HG03060 (cell line): Measurements from ENCODE around the gene DHRS7B.
"Not testable (repeated sequence)": the region's sequence is repeated elsewhere in the genome, so short reads cannot be mapped to it uniquely, and the experiment has no call there.

Experiments
- ATAC-seq: cut with Tn5 transposase; IDR thresholded peaks from one replicate; pipeline ENCODE4 v1.9.1; 2021; ENCODE audit warnings: low read depth, moderate number of reproducible peaks; ENCODE audit not compliant: unreplicated experiment

The DHRS7B gene

DNA sequence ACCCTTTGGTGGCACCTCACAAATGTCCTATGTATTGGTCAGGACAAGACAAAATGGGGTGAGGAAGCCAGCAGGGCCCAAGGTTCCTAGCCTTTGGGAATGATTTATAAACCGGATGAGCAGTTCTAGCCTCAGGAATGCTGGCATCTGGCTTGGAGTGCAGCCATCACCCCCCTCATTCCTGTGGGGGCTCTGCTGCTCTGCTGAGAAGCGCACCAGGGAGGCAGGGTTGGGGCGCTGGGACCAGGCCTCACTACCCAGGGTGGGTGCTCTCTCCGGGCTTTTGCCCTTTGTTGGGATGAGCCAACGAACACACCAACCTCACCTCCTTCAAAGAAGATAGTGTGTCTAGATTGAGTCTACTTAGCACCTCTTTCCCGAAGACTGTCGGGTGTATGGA is 47.9 kb downstream of the DHRS7B start:
- ATAC-seq, result no peak

DNA sequence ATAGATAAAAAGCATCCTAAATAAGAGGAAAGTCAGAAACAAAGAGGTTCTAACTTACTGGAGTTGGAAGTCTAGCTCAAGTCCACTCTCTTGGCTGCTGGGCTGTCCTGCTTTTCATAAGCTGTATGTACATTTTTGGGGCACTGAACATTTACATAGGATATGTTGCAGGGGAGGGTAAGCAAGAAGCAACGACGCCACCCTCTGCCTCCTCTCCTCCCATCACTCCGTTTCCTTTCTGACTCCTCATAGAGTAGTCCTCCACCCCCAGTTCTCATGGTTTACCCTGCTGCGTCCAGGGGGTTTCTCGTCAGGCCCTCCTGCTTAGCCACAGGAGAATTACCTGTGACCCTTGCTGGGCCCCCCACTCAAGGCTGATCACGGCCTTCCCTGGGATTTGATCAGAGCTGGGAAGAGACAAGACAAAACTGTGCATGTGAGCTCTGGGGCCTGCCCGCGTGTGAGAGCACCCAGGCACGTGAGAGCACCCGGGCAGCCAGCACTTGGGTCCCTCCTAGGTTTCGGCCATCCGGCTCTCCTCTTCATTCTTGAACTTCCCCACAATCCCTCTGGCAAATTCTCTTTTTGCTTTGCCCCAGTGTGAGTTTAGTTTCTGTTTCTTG is 50.1 kb downstream of the DHRS7B start:
- no peak for ATAC-seq

DNA sequence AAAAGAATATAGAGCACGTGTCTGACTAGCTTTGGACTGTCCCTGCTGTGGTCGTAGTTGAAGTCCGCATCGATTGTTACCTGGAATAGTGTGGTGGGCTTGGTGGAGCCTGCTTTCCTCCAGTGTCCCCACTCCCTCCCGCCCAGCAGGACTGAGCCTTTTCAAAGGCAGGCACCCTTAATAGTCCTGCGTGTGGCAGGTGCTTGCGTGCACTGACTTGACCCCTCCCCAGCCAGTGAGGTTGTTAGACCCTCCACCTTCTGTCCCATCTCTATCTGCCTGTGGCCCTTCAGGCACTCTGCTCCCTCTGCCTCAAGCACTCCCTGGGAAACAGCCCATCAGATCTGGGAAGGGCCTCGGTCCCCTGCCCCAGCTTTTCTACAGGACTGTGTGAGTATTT is 50.6 kb downstream of the DHRS7B start:
- ATAC-seq, result no peak

DNA sequence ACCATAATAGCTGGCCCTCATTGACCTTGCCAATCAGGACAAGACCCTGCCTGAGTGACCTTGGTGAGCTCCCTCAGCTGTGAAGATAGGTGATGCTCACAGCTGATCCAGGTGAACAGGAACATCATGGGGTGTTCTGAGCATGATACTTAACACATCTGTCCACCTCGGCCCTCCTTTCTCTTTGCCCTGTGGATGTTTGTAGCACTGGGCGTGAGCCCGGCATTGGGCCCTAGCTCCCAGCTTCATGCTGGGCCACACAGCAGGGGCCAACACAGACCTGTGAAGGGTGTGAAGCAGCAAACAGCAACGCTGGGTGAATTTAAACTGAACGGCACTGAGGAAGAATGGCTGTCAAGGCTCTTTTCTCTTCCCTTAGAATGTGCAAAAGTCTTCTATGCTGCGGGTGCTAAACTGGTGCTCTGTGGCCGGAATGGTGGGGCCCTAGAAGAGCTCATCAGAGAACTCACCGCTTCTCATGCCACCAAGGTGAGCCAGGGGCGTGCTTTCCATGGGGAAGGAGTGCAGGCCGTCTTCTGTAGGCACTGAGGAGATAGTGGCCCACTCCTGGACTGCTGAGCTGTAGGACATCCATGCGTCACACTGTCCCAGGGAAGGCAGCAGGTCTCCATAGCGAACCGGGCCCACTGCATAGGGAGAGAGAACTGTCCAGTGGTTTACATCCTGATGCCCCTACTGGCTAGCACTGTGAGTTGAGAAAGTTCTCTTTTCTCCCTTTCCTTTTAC is 51.3 kb downstream of the DHRS7B start:
- no peak for ATAC-seq

DNA sequence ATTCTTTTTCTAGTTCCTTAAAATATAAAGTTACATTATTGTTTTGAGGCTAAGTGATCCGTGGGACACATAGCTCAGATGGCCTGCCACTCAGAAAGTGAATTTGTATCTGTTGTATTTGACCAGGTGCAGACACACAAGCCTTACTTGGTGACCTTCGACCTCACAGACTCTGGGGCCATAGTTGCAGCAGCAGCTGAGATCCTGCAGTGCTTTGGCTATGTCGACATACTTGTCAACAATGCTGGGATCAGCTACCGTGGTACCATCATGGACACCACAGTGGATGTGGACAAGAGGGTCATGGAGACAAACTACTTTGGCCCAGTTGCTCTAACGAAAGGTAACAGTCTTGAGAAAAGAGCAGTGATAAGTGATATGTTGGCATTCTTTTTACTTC is 56.7 kb downstream of the DHRS7B start:
- no peak for ATAC-seq

DNA sequence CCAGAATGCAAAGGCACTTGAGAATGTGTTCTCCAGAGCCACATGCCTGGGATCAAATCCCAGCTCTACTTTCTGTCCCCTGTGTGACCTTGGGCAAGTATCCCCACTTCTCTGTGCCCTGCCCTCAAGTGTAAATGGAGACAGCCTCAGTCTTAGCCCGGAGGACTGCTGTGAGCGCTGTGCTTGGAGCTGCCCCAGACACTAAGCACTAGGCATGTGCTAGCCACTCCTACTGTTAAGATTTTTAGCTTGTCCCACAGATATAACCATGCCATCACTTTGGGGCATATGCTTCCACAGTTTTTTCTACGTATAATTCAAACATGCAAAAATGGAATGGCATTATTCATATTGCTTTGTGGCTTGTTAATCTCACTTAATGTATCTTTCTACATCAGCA is 57.8 kb downstream of the DHRS7B start:
- ATAC-seq, result no peak

DNA sequence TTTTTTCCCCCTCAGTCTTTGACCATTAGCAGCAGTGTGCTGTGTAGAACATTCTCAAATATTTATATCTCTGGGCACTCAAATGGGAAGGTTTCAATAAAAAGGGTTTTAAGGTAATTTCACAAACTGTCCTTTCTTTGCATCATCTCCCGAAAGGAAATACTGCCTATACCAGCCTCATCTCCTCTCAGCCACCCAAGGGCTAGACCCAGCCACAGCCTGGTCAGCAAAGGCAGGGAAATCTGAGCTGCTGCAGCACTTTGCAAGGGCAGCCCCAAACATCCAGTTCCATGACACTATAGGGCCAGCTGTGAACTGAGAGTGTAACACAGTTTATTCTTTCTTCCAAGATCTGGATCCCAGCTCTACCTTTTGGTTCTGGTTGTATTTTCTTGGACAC is 58.3 kb downstream of the DHRS7B start:
- ATAC-seq, result no peak

DNA sequence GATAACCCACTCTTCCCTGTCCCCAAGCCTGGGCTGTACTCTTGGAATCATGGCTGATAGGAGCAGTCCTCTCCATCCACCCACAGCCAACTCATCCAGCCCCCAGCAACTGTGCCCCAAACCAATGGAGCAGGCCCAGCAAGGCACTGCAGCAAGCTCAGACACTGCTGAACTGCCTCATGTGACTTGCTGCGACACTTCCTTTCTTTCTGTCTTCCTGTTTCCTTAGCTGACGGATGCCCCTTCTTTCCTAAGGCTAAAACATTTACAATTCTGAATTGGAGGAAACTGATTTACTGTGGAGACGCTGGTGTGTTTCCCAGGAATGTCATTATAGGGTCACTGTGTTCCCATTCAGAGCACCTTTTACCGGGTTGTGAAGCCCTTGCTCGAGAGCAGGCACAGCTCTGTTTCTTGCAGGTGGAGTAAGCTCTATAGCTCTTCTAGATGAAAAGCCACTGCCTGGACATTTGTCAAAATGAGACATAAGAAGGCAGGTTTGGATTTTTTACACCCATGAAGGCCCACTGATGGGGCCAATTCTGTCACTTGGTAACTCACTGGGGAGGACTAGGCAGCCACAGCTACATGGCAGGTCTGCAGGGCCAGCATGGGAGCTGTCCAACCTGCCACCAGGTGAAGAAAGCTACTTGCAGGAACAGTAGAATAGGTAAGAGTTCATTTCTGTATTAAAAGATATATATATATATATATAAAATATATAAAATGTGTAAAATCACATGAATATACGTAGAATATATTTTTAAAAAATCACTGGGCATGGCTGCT is 59.8 kb downstream of the DHRS7B start:
- no peak for ATAC-seq

DNA sequence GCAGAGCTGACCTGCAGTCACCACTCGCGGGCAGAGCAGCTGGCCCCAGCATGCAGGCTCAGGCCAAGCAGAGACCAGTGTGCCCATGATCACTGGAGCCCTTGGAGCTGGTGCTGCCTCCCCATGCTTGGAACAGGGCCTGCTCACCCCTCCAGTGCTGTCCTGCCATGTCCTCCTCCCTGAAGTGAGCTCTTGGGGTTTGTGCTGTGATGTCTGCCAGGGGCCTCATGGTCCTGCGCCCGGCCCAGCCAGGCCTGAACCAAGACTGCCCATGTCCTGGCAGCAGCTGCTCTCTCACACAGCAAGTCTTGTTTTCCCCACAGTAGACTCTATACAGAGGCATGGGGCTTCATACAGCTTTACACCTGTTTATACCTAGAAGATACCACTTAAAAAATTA is 62.6 kb downstream of the DHRS7B start:
- no peak for ATAC-seq

DNA sequence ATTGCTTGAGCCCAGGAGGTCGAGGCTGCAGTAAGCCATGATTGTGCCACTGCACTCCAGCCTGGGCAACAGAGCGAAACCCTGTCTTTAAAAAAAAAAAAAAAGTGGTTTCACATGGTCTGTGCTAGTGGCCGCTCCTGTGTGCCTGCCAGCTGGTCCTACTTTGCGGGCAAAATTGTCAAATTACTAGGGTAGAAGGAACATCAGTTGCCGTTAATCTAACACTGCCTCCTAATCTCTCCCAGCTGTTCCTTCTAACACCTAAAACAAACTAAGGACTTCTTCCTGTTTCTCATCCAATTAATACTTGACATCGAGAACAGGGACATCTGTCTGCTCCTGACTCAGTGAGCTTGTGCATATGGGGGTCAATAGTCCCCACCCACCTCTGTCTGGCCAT is 63.3 kb downstream of the DHRS7B start:
- no peak for ATAC-seq

DNA sequence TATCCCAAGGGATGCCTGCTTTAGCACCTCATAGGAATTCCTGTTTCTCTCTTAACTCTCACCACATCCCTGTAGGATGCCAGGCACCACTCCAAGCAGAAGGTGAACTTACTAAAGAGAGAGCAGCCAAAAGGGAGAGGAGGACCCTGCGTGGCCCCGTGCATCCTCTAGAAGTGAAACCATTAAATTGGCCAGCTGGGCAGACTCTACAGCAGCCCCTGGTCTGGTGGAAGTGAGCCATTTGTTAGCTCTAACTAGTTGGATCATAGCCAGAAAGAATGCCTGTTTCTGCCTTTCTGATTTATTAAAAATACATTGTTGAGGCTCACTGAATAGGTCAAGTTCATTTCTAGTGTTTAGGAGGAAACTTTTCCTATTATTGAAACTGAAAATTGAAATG is 64.9 kb downstream of the DHRS7B start:
- no peak for ATAC-seq

DNA sequence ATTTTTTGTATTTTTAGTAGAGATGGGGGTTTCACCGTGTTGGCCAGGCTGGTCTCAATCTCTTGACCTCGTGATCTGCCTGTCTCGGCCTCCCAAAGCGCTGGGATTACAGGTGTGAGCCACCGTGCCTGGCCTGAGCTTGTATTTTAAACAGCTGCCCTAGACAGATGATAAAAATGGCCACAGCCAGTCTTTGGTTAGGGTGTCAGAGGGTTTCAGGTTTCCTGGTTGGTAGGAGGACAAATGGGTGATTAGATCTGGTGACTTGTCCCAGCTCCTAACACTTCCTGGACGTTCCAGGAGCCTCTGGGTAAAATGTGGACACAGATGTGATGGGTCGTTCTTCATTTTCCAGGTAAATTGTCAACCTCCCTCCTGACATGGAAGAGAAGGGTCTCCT is 65.7 kb downstream of the DHRS7B start:
- not testable (repeated sequence) for ATAC-seq

DNA sequence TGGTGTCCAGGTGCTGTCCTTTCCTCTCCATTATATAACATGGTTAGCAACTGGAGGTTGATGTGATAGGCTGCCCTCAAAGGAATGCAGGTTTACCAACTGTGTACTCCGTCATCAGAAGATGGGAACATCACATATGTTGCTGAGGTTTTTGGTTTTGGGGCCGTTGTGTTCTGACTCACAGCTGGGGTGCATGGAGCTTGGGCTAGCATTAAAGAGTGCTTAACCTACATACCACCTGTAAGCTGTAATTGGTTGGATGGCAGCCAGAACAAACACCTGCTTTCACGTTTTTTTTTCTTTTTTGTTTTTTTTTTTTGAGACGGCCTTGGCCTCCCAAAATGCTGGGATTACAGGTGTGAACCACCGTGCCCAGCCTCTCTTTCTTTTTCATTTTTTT is 66.3 kb downstream of the DHRS7B start:
- ATAC-seq, result no peak

DNA sequence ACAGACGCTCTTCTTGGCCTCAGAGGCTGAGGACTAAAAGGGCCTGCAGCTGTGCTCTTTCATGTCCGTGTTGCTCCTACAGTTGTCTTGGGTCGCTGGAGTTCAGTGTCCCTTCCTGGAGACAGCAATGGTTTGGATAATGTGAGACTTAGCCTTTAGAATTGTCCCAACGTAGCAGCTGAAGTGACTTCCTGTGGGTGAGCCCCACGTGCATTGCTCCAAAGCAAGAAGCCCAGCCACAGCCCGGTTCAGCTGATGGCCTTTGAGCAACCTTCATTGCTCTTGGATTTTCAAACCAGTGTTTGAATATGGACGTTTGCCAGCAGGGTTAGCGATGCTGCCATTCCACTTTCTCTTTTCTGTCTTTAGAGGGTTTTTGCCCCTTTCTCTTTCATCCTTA is 67.5 kb downstream of the DHRS7B start:
- ATAC-seq, result no peak

DNA sequence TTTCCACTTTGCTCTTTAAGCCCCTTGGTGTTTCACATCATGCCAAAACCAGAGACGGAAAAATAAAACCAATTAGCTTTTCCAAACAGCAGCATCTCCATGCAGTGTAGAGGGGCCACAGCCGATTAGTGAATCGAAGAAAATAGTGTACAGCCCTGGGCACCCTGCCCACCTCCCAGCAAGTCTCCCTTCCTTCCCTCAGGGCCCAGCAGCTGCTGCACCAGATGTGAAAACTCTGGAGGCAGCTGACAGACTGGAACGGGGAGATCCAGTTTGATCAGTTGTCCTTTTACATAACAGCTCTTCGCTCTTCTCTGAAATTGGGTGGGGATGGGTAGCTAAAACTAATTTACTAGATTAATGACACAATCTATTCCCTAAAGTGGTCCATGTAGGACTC is 67.9 kb downstream of the DHRS7B start:
- ATAC-seq, result no peak

DNA sequence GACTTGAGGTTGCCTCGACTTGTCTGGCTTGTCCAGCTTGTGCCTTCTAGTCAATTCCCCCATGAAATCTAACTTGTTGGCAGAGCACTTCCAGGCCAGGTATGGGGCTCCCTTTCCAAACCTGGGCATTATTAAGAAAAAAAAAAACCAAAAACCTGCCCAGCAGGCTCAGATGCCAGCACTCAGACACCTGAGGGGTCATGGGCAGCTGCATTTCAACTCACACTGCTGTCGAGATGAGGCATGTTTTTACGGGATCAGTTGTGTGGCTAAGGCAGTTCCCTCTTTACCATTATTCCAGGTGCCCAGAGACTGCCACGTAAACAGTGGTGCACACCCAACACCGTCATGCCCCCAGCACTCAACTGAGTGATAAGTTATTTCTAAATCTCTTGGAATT is 69.4 kb downstream of the DHRS7B start:
- no peak for ATAC-seq

DNA sequence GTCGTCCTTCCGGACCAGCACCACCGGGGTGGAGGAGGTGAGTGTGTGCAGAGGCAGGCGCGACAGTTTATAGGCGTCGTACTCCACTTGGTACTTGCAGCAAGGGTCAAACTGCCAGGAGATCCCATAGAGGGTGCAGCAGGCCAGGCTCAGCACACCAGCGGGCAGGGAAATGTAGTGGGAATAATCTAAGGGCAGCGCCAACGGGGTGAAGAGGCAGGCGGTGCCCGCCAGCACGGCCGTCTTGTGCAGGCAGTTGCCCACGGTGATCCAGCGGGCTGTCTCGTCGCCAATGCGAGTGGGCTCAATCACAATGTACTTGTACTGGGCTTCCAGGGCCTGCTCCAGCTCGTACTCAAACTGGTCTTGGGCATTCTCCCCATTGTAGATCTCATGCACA is 71.6 kb downstream of the DHRS7B start:
- ATAC-seq, result no peak

DNA sequence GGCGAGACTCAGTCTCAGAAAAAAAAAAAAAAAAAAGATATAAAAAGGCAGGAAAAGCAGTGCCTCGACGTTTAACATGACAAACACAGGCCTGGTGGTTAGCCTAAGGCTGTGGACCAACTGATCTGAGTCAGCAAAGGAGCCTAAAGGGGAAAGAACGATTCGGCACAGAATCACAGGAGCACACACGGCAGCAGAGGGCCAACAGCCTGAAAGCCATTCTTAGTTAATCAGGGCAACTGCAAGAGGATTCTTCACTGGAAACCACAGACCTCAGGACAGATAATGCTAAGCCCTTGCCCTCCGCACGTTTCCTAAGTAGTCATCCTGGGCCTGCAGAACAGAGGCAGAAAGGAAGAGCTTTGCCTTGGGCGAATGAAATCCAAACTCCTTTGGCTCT is 72.5 kb downstream of the DHRS7B start:
- ATAC-seq, result no peak

DNA sequence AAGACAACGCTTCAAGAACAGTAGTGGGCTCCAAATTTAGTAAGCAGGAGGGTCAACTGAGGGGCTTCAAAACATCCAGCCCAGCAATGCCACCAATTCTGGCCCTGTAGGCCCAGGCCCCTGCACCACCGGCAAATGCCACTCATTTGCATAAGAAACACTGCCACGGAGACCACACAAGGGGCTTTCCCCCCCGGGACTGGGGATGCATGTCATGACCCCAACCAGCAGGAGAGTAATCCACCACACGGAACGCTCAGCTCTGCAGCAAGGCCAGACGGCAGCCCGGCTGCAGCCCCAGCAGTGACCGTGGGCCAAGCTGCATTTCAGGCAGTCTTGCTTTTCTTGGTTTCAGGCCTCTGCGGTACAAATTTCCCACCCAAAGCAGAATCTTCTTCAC is 73.1 kb downstream of the DHRS7B start:
- no peak for ATAC-seq

DNA sequence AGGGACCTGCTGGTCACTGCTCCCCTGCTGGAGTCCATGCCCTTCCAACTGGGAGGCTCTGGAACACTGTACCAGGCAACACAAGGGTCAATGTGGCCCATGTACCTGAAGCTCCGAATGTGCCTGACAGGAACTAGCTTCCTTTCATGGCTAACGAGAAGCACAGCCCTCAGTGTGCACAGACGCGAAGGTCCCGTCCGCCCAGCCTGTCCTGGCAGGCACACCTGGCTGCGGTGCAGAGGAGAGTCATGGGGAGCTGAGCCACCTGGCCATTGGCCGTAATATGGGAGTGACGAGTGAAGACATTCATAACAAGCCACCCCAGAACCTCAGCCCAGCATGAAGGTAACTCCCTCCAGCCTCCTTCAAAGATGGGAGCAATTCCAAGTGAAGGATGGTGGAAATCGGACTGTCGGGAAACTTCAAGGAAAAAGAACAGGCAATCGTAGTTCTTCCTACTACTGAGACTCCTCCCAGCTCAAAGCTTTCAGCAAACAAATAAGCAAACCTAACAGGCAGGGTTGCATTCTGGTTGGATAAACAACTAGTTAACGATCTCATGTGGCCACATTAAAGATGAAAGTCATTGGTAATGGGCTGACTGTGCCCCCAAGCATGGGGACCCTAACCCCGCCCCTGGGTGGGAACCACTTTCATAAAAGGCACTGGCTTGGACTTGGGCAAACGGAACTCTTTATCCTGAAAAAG is 74.0 kb downstream of the DHRS7B start:
- ATAC-seq, result no peak

DNA sequence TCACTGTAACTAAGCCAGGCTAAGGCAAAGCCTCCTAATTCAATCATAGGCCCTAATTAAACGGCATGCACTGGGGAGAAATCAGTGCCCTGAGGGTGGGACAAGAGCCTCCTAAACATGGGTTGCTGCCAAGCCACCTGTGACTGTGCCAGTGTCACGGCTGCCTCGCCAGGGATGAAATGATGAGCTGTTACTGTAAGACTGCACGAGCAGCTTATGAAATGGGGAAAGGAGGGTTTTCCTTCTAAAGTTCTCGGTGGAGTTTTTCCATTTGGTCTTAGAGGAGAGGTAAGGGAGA is 74.5 kb downstream of the DHRS7B start:
- no peak for ATAC-seq
